Tibial nerve (tissue), 4 donors: ENCODE measurements around the gene NSD1. TPM values are rescaled to one million over a fixed set of nuclear protein-coding genes. Genes with fewer than 3 reads are reported as not detected.

ENCODE experiments used
- DNase-seq, 2 donors: peaks; one replicate each; pipeline ENCODE4 v3.0.0-alpha.2; 2019; ENCODE audit warnings: low spot score in 2 of 2
- H3K27ac ChIP-seq, 4 donors: fragments of 200-600 bp; sonication (generic) in 3 of 4; one replicate each; pipeline ENCODE4 v1.5.1; 2017 to 2019; ENCODE audit warnings: mild to moderate bottlenecking in 1 of 4
- H3K27me3 ChIP-seq, 2 donors: fragments of 200-600 bp; sonication (generic) in 1 of 2; one replicate each; pipeline versions ENCODE4 v1.5.1 to v1.6.0; 2017 to 2019
- H3K36me3 ChIP-seq, 3 donors: fragments of 200-600 bp; sonication (generic); one replicate each; pipeline ENCODE4 v1.5.1; 2018 to 2019
- H3K4me1 ChIP-seq, 4 donors: fragments of 200-600 bp; sonication (generic) in 3 of 4; one replicate each; pipeline ENCODE4 v1.5.1; 2017 to 2019
- H3K4me3 ChIP-seq, 4 donors: fragments of 200-600 bp; sonication (generic) in 3 of 4; one replicate each; pipeline ENCODE4 v1.5.1; 2017 to 2019; ENCODE audit warnings: mild to moderate bottlenecking in 1 of 4, moderate library complexity in 1 of 4
- H3K9me3 ChIP-seq, 4 donors: fragments of 200-600 bp; sonication (generic) in 3 of 4; one replicate each; pipeline ENCODE4 v1.5.1; 2017 to 2019
- EP300 ChIP-seq, 2 donors: sonication (generic); formaldehyde crosslinking; IDR thresholded peaks; one replicate each; pipeline ENCODE4 v1.6.1; 2017; ENCODE audit warnings: antibody characterized with exemption in 2 of 2, mild to moderate bottlenecking in 1 of 2
- POLR2A ChIP-seq, 2 donors: fragments of 450-650 bp; IDR thresholded peaks; one replicate each; pipeline ENCODE4 v1.6.1; 2017; ENCODE audit warnings: antibody characterized with exemption in 2 of 2, mild to moderate bottlenecking in 2 of 2, moderate library complexity in 2 of 2
- WGBS, 2 donors: methylation state at CpG; one replicate each; pipeline ENCODE4 v1.1.5; 2018; 5-methylcytosine and 5-hydroxymethylcytosine counted together
- total RNA-seq, 4 donors: library from RNA; depleted of rRNA; stranded (reverse); fragments of >200 nt; gene quantifications; one replicate each; pipeline ENCODE4 v1.1.0, GENCODE V29; 2016
- TF ChIP-seq, protein P1 (sequence below), 5 experiments: fragments of 200-600 bp in 3 of 5; fragments of 450-650 bp in 2 of 5; sonication (generic) in 3 of 5; IDR thresholded peaks; one replicate each; pipeline ENCODE4 v1.5.1; 2016 to 2019; ENCODE audit warnings: antibody characterized with exemption in 5 of 5, mild to moderate bottlenecking in 3 of 5, moderate library complexity in 2 of 5

NSD1 gene
- total RNA-seq, 4 donors from 2014 or later = 36.6 to 51.3 (median 40.7) TPM

DNA sequence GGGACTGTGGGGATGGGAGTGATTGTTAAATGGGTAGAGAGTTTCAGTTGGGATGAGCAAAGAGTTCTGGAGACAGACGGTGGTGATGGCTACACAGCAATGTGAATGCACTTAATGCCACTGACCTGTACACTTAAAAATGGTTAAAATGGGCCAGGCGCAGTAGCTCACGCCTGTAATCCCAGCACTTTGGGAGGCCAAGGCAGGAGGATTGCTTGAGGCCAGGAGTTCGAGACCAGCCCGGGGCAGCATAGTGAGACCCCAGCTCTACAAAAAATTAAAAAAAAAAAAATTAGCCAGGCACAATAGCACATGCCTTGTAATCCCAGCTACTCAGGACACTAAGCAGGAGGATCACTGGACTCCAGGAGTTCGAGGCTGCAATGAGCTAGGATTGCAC, 210.2 kb downstream of the NSD1 start:
- WGBS, 2 donors = 97 to 98% methylated on average over 6 of the region's 6 CpGs
- H3K4me1 ChIP-seq = peaks cover 0 to 29% (median 0%) of the 10 kb centered on the region in 4 donors

DNA sequence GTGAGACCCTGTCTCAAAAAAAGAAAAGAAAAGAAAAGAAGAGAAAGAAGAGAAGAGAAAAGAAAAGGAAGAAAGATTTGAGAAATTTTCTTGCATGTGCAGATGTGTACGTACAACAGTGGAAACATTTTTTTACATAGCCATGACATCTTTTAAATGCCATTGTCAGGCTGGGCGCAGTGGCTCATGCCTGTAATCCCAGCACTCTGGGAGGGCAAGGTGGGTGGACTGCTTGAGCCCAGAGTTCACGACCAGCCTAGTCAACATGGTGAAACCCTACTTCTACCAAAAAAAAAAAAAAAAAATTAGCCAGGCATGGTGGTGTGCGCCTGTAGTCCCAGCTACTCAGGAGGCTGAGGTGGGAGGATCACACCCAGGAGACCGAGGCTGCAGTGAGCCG, 211.3 kb downstream of the NSD1 start:
- 95 to 97% methylated on average over 6 of the region's 6 CpGs for WGBS, 2 donors
- Histone ChIP-seq H3K36me3 (peaks cover 0 to 64% (median 0%) of the 10 kb centered on the region in 3 donors), H3K4me1 (peaks cover 0 to 40% (median 6%) of the 10 kb centered on the region in 4 donors), H3K9me3 (no peaks in the 10 kb centered on the region), H3K4me3 (no peak overlapping the region), H3K27ac (no peak overlapping the region), H3K27me3 (no peaks in the 10 kb centered on the region)
- no peak for DNase-seq
- no peak for TF ChIP-seq EP300 (IDR thresholded peaks at IDR 0.05)
- TF ChIP-seq, protein P1, sequence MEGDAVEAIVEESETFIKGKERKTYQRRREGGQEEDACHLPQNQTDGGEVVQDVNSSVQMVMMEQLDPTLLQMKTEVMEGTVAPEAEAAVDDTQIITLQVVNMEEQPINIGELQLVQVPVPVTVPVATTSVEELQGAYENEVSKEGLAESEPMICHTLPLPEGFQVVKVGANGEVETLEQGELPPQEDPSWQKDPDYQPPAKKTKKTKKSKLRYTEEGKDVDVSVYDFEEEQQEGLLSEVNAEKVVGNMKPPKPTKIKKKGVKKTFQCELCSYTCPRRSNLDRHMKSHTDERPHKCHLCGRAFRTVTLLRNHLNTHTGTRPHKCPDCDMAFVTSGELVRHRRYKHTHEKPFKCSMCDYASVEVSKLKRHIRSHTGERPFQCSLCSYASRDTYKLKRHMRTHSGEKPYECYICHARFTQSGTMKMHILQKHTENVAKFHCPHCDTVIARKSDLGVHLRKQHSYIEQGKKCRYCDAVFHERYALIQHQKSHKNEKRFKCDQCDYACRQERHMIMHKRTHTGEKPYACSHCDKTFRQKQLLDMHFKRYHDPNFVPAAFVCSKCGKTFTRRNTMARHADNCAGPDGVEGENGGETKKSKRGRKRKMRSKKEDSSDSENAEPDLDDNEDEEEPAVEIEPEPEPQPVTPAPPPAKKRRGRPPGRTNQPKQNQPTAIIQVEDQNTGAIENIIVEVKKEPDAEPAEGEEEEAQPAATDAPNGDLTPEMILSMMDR (IDR thresholded peaks at IDR 0.05) = no peak
- no peak for TF ChIP-seq POLR2A (IDR thresholded peaks at IDR 0.05)

More for the DNA sequence above, 210.2 kb downstream of the NSD1 start:
- no peak overlapping the region for H3K27ac ChIP-seq
- no peak overlapping the region for H3K4me3 ChIP-seq
- H3K36me3 ChIP-seq = peaks cover 0 to 64% (median 0%) of the 10 kb centered on the region in 3 donors
- no peaks in the 10 kb centered on the region for H3K9me3 ChIP-seq
- H3K27me3 ChIP-seq = no peaks in the 10 kb centered on the region
- no peak for TF ChIP-seq POLR2A (IDR thresholded peaks at IDR 0.05)
- TF ChIP-seq, protein P1 (IDR thresholded peaks at IDR 0.05) = no peak
- no peak for TF ChIP-seq EP300 (IDR thresholded peaks at IDR 0.05)
- DNase-seq = no peak

DNA sequence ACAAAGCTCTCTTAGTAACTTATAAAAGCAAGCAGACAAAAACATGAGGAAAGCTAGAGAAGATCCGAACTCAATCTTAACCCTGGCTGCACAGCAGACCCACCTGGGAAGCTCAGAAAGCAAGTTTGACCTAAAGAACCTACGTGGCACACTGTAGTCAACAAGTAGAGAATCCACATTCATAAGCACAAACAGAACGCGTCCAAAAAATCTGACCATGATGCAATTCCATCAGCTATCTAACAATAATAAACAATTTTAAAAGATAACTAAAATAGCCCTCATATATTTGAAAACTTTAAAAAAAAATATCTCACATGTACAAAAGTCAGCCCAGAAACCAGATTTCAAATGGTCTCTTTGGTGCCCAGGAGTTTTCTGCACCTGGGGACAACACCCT, 213.2 kb downstream of the NSD1 start:
- H3K9me3 ChIP-seq = no peaks in the 10 kb centered on the region
- H3K4me1 ChIP-seq = peaks cover 0 to 53% (median 16%) of the 10 kb centered on the region in 4 donors
- peaks cover 0 to 54% (median 0%) of the 10 kb centered on the region in 3 donors for H3K36me3 ChIP-seq
- no peak for DNase-seq
- no peak for TF ChIP-seq POLR2A (IDR thresholded peaks at IDR 0.05)
- TF ChIP-seq EP300 (IDR thresholded peaks at IDR 0.05) = no peak
- 82 to 88% methylated on average over 4 of the region's 4 CpGs for WGBS, 2 donors
- H3K27ac ChIP-seq = no peak overlapping the region
- no peak overlapping the region for H3K4me3 ChIP-seq
- no peaks in the 10 kb centered on the region for H3K27me3 ChIP-seq

DNA sequence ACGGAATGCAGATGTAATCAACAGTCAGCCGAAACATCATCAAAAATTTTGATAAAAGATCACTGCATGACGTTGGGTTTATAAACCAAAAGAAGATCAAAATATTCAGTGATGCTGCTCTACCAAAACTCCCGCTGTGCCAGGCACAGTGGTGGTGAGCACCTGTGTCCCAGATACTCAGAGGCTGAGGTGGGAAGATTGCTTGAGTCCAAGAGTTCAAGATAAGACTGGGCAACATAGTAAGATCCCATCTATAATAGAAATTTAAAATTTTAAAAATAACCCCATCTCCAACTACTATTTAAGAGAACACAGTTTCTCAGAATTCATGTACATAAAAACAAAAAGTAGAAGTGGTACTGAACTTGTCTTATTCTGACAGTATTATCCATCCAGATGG, 214.1 kb downstream of the NSD1 start:
- TF ChIP-seq POLR2A (IDR thresholded peaks at IDR 0.05) (no peak), EP300 (IDR thresholded peaks at IDR 0.05) (no peak)
- TF ChIP-seq, protein P1 (IDR thresholded peaks at IDR 0.05) = no peak
- peaks cover 0 to 59% (median 20%) of the 10 kb centered on the region in 4 donors for H3K4me1 ChIP-seq
- no peak for DNase-seq
- H3K9me3 ChIP-seq = no peaks in the 10 kb centered on the region
- H3K27ac ChIP-seq = no peak overlapping the region
- no peaks in the 10 kb centered on the region for H3K27me3 ChIP-seq
- H3K36me3 ChIP-seq = peaks cover 0 to 46% (median 0%) of the 10 kb centered on the region in 3 donors
- WGBS, 2 donors = 83 to 85% methylated on average over 4 of the region's 4 CpGs
- no peak overlapping the region for H3K4me3 ChIP-seq

DNA sequence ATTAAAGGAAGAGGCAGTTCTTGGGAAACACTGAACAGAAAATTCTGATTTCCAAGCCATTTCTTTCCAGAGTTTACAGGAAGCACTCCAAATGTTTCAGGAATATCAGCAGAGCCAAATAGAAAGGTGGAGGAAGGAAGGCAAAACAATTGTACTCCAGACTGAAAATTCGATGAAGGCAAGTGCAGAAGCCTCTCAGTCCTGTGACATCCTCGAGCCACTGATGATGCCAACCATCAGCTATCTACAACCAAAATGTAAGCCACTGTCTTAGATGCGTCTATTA, 215.7 kb downstream of the NSD1 start:
- no peaks in the 10 kb centered on the region for H3K27me3 ChIP-seq
- no peak for DNase-seq
- H3K4me1 ChIP-seq = peaks cover 0 to 59% (median 20%) of the 10 kb centered on the region in 4 donors
- H3K36me3 ChIP-seq = peaks cover 0 to 40% (median 0%) of the 10 kb centered on the region in 3 donors
- no peak overlapping the region for H3K27ac ChIP-seq
- no peaks in the 10 kb centered on the region for H3K9me3 ChIP-seq
- 67 to 77% methylated on average over 3 of the region's 3 CpGs for WGBS, 2 donors
- TF ChIP-seq POLR2A (IDR thresholded peaks at IDR 0.05) (no peak), EP300 (IDR thresholded peaks at IDR 0.05) (no peak)
- TF ChIP-seq, protein P1 (IDR thresholded peaks at IDR 0.05) = no peak
- no peak overlapping the region for H3K4me3 ChIP-seq

DNA sequence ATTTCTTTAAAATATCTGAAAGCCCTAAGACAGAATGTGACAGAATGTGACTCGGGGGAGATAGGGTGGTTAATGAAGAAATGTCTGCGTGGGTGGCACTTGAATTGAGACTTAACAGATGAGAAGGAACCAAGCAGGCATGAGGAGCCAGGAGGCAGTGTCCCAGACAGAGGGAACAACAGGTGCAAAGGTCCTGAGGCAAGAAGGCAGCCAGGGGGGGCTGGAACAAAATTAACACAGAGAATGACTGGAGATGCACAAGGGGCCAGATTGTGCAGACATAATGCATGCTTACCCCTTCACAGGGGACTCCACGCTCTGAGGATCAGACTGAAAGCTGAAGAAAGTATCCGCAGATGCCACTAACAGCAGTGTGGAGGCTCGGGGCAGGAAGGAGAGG, 216.2 kb downstream of the NSD1 start:
- no peaks in the 10 kb centered on the region for H3K27me3 ChIP-seq
- no peaks in the 10 kb centered on the region for H3K9me3 ChIP-seq
- peak overlapping the region in 1 of 4 donors; percentile 86 for H3K4me3 ChIP-seq
- H3K4me1 ChIP-seq = peaks cover 0 to 59% (median 20%) of the 10 kb centered on the region in 4 donors
- H3K27ac ChIP-seq = no peak overlapping the region
- TF ChIP-seq POLR2A (IDR thresholded peaks at IDR 0.05) = no peak
- TF ChIP-seq EP300 (IDR thresholded peaks at IDR 0.05) = no peak
- TF ChIP-seq, protein P1 (IDR thresholded peaks at IDR 0.05) = no peak
- H3K36me3 ChIP-seq = peaks cover 0 to 36% (median 0%) of the 10 kb centered on the region in 3 donors
- 80 to 84% methylated on average over 5 of the region's 5 CpGs for WGBS, 2 donors
- no peak for DNase-seq
